Motor neuron (in vitro differentiated cells): Measurements from ENCODE around the gene GSKIP. TPM values are rescaled to one million over a fixed set of nuclear protein-coding genes. Genes with fewer than 3 reads are reported as not detected.
A peak's percentile ranks its signal among the peaks of the same experiment; 100 is the strongest.

ENCODE experiments used
- ATAC-seq, 8 experiments: fragments of 200-7000 bp; cut with Tn5 transposase; replicated peaks in 6 of 8; 2 replicates each; pipeline ENCODE4 v1.8.0; 2021; ENCODE audit warnings: mild to moderate bottlenecking in 8 of 8, moderate library complexity in 8 of 8
- H3K27ac ChIP-seq, 2 donors: fragments of 250-450 bp; sonication (Bioruptor Pico); 2 replicates each; pipeline ENCODE4 v1.9.0; 2021; ENCODE audit warnings: antibody characterized with exemption in 2 of 2, mild to moderate bottlenecking in 2 of 2, moderate library complexity in 1 of 2
- H3K4me1 ChIP-seq, 2 donors: fragments of 250-450 bp; sonication (Bioruptor Pico); replicated peaks in 1 of 2; 2 replicates each; pipeline ENCODE4 v1.6.1; 2021; ENCODE audit warnings: antibody characterized with exemption in 2 of 2, mild to moderate bottlenecking in 2 of 2, moderate library complexity in 1 of 2
- H3K4me3 ChIP-seq, 5 donors: fragments of 250-450 bp; sonication (Bioruptor Pico); 2 replicates each; pipeline ENCODE4 v1.9.0; 2021; ENCODE audit warnings: antibody characterized with exemption in 5 of 5, mild to moderate bottlenecking in 5 of 5, moderate library complexity in 4 of 5
- WGBS, 10 experiments: fragments of 450-650 bp; shearing (Covaris generic); methylation state at CpG; one replicate each; pipeline ENCODE4 v1.0.0; 2022; 5-methylcytosine and 5-hydroxymethylcytosine counted together
- in situ Hi-C, 9 experiments: fragments of 400-800 bp; cut with MboI; loops; one replicate each; pipeline ENCODE4 v1.15.0; 2021; ENCODE audit warnings: low sequenced_read_pairs in 9 of 9, low pct_unique_long_range_greater_than_20kb in 2 of 9; ENCODE audit not compliant: unreplicated experiment in 9 of 9
- total RNA-seq, 8 experiments: library from RNA; unstranded; fragments of 300-600 nt; gene quantifications; 2 replicates each; pipeline versions ENCODE4 v1.2.3 to v1.2.4, GENCODE V29; 2022

The GSKIP gene
- total RNA-seq, 8 experiments from 2014 or later: 13.6 to 32.6 (median 24.6) TPM

DNA sequence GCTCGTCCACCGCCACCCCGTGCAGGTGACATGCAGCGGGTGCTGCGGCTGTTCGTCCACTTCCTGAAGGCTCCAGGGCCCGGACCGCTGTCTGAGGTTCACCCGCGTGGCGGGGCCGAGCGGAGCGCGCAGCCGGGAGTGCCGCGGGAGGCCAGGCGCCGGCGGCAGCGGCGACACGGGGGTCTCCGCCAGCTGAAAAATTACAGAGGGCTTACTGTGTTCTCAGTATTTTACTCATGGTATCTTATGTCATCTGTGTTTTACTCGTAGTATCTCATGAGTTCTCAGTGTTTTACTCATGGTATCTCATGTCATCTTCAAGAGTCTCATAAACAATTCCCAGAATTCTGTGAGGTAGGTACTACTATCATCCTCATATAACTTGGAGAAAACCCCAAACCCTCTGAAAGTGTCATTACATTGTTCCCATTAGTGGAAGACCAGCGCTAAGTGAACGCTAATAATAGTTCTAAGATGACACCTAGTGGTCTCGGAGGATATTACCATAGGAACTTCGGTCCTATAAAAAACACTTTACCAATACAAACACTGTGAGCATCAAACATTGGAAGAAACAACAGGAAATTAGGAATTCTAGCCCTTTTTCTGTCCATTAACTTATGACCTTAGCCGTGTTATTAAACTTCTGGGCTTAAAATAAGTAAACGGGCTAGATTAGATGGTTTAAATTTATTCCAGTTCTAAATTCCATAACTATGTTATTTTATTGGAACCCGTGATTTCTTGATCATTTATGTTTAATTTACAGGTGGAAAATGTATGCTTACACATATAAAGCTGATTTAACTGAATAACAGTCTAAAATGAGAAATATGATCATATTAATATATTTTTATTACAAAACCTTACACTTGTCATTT, 61.0 kb downstream of the GSKIP start:
- ATAC-seq: peak; percentile 68 to 92 (median 78)
- Histone ChIP-seq H3K4me3 (no peak overlapping the region), H3K27ac (no peak overlapping the region), H3K4me1 (peaks cover 10 to 11% of the 10 kb centered on the region in 2 donors)
- in situ Hi-C loops: loop anchor here in 3 of 9 experiments (10.0 to 25.0 kb wide), 2 partner anchors 112 to 130 kb away; no protein-coding TSS in a partner anchor
- WGBS, 10 experiments: 11 to 34% (median 14%) methylated on average over 3 to 8 of the region's 33 CpGs; no CpG with 5 or more reads in 1 of the 10 experiments

DNA sequence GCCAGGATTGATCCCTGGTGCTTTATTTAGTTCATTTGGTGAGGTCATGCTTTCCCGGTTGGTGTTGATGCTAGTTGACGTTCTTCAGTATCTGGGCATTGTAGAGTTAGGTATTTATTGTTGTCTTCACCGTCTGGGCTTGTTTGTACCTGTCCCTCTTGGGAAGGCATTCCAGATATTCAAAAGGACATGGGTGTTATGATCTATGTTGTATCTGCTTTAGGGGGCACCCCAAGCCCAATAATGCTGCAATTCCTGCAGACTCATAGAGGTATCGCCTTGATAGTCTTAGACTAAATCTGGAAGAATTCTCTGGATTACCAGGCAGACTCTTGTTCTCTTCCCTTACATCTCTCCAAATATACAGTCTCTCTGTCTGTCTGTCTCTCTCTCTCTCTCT, 70.7 kb downstream of the GSKIP start:
- in situ Hi-C loops: no loop called here
- Histone ChIP-seq H3K4me1 (no peaks in the 10 kb centered on the region), H3K4me3 (no peak overlapping the region), H3K27ac (no peak overlapping the region)
- 18 to 94% (median 80%) methylated on average over 1 to 4 of the region's 4 CpGs; no CpG with 5 or more reads in 1 of the 10 experiments for WGBS, 10 experiments
- no peak for ATAC-seq

Other genes with a start within 250 kb of the GSKIP start
- 100 to 1,000 TPM in 2 of 8 experiments, 10 to 100 TPM in 1, 1 to 10 TPM in 1, under 1 TPM in 4; 0.11 to 321 (median 0.90) TPM for gene BDKRB2, start 158.7 kb upstream of the GSKIP start, total RNA-seq
- gene BDKRB1, start 107.3 kb upstream of the GSKIP start, total RNA-seq: 1 to 10 TPM in 3 of 8 experiments, under 1 TPM in 4, not detected in 1; 0.19 to 4.7 (median 0.27) TPM
- 10 to 100 TPM; 11.1 to 27.3 (median 16.7) TPM for gene ATG2B, start 185 bp upstream of the GSKIP start, total RNA-seq
- gene AK7, start 28.6 kb downstream of the GSKIP start, total RNA-seq: 10 to 100 TPM in 1 of 8 experiments, 1 to 10 TPM in 4, under 1 TPM in 3; 0.40 to 23.8 (median 1.1) TPM
- gene PAPOLA, start 138.9 kb downstream of the GSKIP start, total RNA-seq: 100 to 1,000 TPM in 5 of 8 experiments, 10 to 100 TPM in 3; 88.2 to 205 (median 126) TPM